Muscle of leg (tissue), 11 donors: ENCODE measurements around the gene RNF152. TPM values are rescaled to one million over a fixed set of nuclear protein-coding genes. Genes with fewer than 3 reads are reported as not detected.
"Not testable (repeated sequence)": the region's sequence is repeated elsewhere in the genome, so short reads cannot be mapped to it uniquely, and the experiment has no call there.

Source experiments
- DNase-seq: peaks from one replicate; pipeline ENCODE4 v3.0.0; 2013
- H3K27ac ChIP-seq: one replicate; pipeline ENCODE4 v1.5.1; 2013; ENCODE audit warnings: mild to moderate bottlenecking, low read length, control low read depth
- H3K27me3 ChIP-seq: one replicate; pipeline ENCODE4 v1.6.1; 2013; ENCODE audit warnings: low read length; ENCODE audit not compliant: control insufficient read depth, insufficient read depth
- H3K36me3 ChIP-seq: one replicate; pipeline ENCODE4 v1.6.1; 2013; ENCODE audit warnings: low read length; ENCODE audit not compliant: control insufficient read depth, insufficient read depth
- H3K4me1 ChIP-seq: one replicate; pipeline ENCODE4 v1.6.1; 2013; ENCODE audit warnings: low read length; ENCODE audit not compliant: control insufficient read depth, insufficient read depth
- H3K4me3 ChIP-seq: one replicate; pipeline ENCODE4 v1.5.1; 2013; ENCODE audit warnings: low read length, control low read depth
- H3K9me3 ChIP-seq: replicated peaks from 2 replicates; pipeline ENCODE4 v1.6.1; 2013; ENCODE audit warnings: low read depth, low read length; ENCODE audit not compliant: control insufficient read depth
- WGBS: methylation state at CpG from one replicate; pipeline ENCODE4 v1.1.5; 2013; ENCODE audit warnings: missing lambda C conversion rate; ENCODE audit not compliant: insufficient coverage; 5-methylcytosine and 5-hydroxymethylcytosine counted together
- polyA plus RNA-seq, 8 donors: library from polyadenylated mRNA; unstranded; fragments of 120-200 nt; gene quantifications; one replicate each; pipeline versions ENCODE4 v1.2.1 to v1.2.3, GENCODE V29; 2013; ENCODE audit warnings: inconsistent platforms in 1 of 8, low replicate concordance in 1 of 8; ENCODE audit not compliant: insufficient read length in 8 of 8, insufficient read depth in 1 of 8
- total RNA-seq: library from RNA; stranded (reverse); fragments of 120-200 nt; gene quantifications from one replicate; pipeline ENCODE4 v1.2.4, GENCODE V29; 2013

RNF152 gene
- total and polyA plus RNA-seq, 9 donors = 3.6 to 8.1 (median 4.3) TPM

DNA sequence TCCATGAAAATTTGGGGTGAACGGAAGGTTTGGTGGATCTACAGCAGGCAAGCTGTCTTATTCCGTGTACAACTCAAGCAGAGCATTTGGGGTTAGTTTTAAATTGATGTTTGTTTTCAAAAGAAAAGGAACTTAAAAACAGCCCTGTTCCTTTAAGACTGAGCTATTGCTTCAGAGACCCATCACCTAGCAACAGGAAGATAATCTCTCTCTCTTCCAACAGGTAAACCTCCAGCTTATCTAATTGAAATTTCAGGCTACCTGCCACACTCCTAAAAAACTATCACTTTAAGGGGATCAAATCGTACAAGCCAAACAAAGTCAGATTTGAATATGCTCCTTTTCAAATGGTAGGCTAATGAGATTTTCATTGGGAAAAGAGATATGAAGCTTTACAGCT lies 101.8 kb downstream of the RNF152 start:
- Histone ChIP-seq H3K27me3 (no peaks in the 10 kb centered on the region), H3K4me3 (no peak overlapping the region), H3K9me3 (peaks cover 8% of the 10 kb centered on the region), H3K4me1 (no peaks in the 10 kb centered on the region), H3K36me3 (no peaks in the 10 kb centered on the region), H3K27ac (no peak overlapping the region)
- DNase-seq = no peak
- no CpG with 5 or more reads among the region's 3 CpGs for WGBS

DNA sequence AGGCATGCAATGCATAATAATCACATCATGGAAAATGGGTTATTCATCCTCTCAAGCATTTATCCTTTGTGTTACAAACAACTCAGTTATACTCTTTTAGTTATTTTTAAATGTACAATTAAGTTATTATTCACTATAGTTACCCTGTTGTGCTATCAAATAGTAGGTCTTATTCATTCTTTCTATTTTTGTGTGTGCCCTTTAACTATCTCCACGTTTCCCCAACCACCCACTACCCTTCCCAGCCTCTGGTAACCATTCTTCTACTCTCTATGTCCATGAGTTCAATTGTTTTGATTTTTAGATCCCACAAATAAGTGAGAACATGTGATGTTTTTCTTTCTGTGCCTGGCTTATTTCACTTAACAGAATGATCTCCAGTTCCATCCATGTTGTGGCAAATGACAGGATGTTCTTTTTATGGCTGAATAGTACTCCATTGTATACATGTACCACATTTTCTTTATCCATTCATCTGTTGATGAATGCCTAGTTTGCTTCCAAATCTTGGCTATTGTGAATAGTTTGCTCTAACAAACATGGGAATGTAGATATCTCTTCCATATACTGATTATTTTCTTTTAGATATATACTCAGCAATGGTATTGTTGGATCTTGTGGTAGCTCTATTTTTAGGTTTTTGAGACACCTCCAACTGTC lies 105.7 kb downstream of the RNF152 start:
- H3K27ac ChIP-seq = not testable (repeated sequence)
- no CpG with 5 or more reads among the region's 1 CpG for WGBS

DNA sequence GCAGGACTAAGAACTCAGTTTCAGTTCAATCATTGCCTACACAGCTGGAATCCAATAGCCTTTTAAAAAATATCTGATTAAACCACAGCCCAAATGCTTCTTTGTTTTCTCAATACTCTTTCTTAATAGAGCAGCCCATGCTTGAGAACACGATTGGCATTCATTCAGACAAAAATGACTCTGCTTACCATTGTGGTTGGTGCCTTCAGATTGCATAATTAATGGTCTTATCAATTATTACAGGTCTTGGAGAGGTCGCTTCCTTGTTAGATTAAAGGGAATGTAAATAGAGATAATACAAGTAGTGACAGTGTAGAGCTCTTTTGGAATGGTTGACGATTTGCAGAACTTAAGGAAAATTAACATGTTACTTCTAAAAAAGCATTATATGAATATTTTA lies 107.2 kb downstream of the RNF152 start:
- H3K36me3 ChIP-seq = no peaks in the 10 kb centered on the region
- no peak overlapping the region for H3K27ac ChIP-seq
- no CpG with 5 or more reads among the region's 3 CpGs for WGBS
- H3K4me3 ChIP-seq = no peak overlapping the region
- no peaks in the 10 kb centered on the region for H3K27me3 ChIP-seq
- peaks cover 8% of the 10 kb centered on the region for H3K9me3 ChIP-seq
- DNase-seq = no peak
- H3K4me1 ChIP-seq = no peaks in the 10 kb centered on the region

More for the DNA sequence above, 105.7 kb downstream of the RNF152 start:
- H3K4me1 ChIP-seq, H3K9me3 ChIP-seq, H3K4me3 ChIP-seq, H3K27me3 ChIP-seq, DNase-seq, H3K36me3 ChIP-seq: not testable (repeated sequence)

DNA sequence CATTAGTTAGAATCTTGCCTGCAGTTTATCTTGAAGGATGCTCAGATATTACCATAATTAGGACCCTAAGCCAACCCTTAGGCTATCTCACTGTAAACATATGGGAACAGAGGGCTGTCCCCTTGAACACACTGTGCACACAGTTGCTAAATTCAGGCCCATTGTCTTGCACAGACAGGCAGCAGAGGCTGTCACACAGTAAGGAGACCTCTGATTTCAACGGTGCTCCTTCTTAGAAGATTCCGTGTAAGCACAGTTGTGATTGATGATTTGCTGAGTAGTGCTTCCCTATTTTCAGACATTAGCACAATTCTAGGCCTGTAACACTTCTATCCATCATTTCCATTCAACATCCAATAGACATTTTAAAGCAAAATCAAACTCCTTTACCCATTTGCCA lies 108.0 kb downstream of the RNF152 start:
- Histone ChIP-seq H3K36me3 (no peaks in the 10 kb centered on the region), H3K27ac (no peak overlapping the region), H3K4me1 (no peaks in the 10 kb centered on the region), H3K9me3 (peaks cover 8% of the 10 kb centered on the region), H3K27me3 (no peaks in the 10 kb centered on the region), H3K4me3 (no peak overlapping the region)
- no peak for DNase-seq
- no CpG with 5 or more reads among the region's 2 CpGs for WGBS

DNA sequence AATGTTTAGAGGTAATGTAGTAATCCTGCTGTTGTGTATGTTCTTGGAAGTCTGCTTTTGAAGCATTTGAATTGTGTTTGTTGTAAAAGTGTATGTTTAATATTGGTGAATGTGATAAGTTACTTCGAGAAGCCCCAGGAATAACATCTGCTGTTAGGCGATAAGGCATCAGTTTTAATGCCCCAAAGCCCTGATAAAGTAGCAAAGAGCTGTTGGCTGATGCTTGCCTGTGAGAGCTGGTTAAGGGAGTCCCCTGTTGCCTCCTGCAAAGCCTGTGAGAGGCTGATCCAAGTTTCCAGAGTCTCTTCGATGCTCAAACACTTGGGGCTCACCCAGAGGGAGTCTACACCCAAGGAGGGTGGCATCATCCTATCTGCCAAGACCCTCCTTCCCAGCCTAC lies 110.3 kb downstream of the RNF152 start:
- peaks cover 5% of the 10 kb centered on the region for H3K9me3 ChIP-seq
- no peak for DNase-seq
- WGBS = 90% methylated on average over 2 of the region's 3 CpGs

DNA sequence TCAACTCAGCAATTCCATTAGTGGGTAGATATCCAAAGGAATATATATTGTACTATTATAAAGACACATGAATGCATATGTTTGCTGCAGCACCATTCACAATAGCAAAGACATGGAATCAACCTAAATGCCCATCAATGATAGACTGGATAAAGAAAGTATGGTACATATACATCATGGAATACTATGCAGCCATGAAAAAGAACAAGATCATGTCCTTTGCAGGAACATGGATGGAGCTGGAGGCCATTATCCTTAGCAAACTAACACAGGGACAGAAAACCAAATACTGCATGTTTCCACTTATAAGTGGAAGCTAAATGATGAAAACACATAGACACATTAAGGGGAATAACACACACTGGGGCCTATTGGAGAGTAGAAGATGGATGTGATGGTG lies 116.6 kb downstream of the RNF152 start:
- not testable (repeated sequence) for H3K27ac ChIP-seq, DNase-seq, H3K36me3 ChIP-seq, H3K4me3 ChIP-seq, H3K9me3 ChIP-seq, H3K27me3 ChIP-seq, H3K4me1 ChIP-seq

More for the DNA sequence above, 110.3 kb downstream of the RNF152 start:
- no peaks in the 10 kb centered on the region for H3K4me1 ChIP-seq
- no peaks in the 10 kb centered on the region for H3K36me3 ChIP-seq
- H3K27ac ChIP-seq = no peak overlapping the region
- H3K27me3 ChIP-seq = no peaks in the 10 kb centered on the region
- no peak overlapping the region for H3K4me3 ChIP-seq

DNA sequence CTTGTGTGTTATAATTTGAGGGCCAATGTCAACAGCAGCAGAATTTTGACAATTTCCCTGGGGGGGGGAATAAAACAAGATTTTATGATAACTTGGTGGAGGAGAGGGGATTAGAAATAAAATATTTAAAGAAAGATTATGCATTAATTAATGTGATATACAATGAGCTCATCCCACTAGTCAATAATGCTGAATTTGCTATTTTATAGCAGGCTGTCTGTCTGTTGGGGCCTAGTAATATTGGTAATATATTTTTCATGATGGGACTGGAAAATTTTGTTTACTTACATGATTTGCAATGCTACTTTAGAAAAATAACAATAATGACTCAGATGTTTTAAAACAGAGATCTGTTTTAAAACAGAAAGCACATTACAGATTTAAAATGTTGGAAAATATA lies 118.0 kb downstream of the RNF152 start:
- Histone ChIP-seq H3K36me3 (no peaks in the 10 kb centered on the region), H3K27ac (no peak overlapping the region), H3K27me3 (no peaks in the 10 kb centered on the region), H3K4me1 (no peaks in the 10 kb centered on the region), H3K9me3 (peaks cover 2% of the 10 kb centered on the region), H3K4me3 (no peak overlapping the region)
- DNase-seq = no peak

DNA sequence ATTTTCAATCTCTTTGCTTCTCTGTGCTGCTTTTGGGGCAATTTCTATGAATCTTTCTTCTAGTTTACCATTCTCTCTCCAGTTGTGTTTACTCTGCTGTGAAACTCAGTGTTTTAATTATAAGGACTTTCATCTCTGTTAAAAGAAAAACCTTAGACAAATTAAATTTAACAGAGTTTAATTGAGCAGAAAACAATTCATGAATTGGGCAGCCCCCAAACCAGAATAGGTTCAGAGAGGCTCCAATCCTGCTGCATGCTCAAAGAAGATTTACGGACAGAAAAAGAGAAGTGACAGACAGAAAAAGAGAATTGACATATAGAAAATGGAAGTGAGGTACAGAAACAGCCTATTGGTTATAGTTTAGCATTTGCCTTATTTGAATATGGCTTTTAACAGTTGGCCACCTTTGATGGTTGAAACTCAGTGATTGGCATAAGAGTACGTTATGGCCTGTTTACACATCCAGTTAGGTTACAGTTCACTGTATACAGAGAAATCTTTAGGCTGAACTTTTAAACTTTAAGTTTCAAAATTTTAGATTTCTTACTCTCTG lies 120.4 kb downstream of the RNF152 start:
- Histone ChIP-seq H3K4me1 (no peaks in the 10 kb centered on the region), H3K9me3 (peaks cover 2% of the 10 kb centered on the region), H3K4me3 (no peak overlapping the region), H3K36me3 (no peaks in the 10 kb centered on the region), H3K27ac (no peak overlapping the region), H3K27me3 (no peaks in the 10 kb centered on the region)
- DNase-seq = no peak
- 100% methylated on average over 1 of the region's 2 CpGs for WGBS

DNA sequence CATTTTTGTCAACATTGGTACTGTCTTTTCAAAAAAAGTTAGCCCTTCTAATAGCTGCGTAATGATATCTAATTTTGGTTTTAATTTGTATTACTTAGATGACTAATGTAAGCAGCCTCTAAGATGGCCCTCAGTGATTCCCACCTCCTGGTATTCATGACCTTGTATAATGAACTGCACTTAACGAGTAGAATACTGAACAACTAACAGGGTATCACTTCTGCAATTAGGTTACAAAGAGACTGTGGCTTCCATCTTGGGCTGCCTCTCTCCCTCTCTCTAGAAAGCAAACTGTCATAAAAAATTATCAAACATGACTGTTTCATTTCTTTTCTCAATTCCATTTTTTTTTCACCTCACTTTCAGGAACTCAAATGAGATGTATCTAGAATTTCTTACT lies 120.9 kb downstream of the RNF152 start:
- Histone ChIP-seq H3K4me3 (no peak overlapping the region), H3K27ac (no peak overlapping the region), H3K27me3 (no peaks in the 10 kb centered on the region), H3K9me3 (peaks cover 2% of the 10 kb centered on the region), H3K4me1 (no peaks in the 10 kb centered on the region), H3K36me3 (no peaks in the 10 kb centered on the region)
- 88% methylated on average over 1 of the region's 2 CpGs for WGBS
- DNase-seq = no peak

DNA sequence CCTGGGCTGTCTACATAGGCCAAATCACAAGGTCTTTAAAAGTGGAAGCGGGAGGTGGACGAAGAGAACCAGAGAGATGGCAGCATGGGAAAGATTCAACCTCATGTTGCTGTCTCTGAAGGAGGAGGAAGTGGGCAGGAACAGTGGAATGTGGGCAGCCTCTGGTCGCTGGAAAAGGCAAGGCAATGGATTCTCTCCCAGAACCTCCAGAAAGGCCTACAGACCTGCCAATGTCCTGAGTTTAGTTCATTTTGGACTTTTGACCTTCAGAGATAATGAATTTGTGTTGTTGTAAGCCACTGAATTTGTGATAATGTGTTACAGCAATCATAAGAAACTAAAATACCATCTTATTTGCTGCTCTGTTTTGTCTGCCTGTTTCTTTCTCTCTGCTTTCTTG lies 122.5 kb downstream of the RNF152 start:
- no CpG with 5 or more reads among the region's 3 CpGs for WGBS
- H3K36me3 ChIP-seq = no peaks in the 10 kb centered on the region
- H3K9me3 ChIP-seq = no peaks in the 10 kb centered on the region
- H3K4me1 ChIP-seq = no peaks in the 10 kb centered on the region
- no peak overlapping the region for H3K27ac ChIP-seq
- H3K27me3 ChIP-seq = no peaks in the 10 kb centered on the region
- DNase-seq = no peak
- no peak overlapping the region for H3K4me3 ChIP-seq
